HS-5 (cell line): ENCODE results near the gene ORMDL1.

Source experiments
- DNase-seq: peaks from one replicate; pipeline ENCODE4 v3.0.0-alpha.2; 2012; ENCODE audit warnings: low read depth

The ORMDL1 gene, protein sequence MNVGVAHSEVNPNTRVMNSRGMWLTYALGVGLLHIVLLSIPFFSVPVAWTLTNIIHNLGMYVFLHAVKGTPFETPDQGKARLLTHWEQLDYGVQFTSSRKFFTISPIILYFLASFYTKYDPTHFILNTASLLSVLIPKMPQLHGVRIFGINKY

DNA sequence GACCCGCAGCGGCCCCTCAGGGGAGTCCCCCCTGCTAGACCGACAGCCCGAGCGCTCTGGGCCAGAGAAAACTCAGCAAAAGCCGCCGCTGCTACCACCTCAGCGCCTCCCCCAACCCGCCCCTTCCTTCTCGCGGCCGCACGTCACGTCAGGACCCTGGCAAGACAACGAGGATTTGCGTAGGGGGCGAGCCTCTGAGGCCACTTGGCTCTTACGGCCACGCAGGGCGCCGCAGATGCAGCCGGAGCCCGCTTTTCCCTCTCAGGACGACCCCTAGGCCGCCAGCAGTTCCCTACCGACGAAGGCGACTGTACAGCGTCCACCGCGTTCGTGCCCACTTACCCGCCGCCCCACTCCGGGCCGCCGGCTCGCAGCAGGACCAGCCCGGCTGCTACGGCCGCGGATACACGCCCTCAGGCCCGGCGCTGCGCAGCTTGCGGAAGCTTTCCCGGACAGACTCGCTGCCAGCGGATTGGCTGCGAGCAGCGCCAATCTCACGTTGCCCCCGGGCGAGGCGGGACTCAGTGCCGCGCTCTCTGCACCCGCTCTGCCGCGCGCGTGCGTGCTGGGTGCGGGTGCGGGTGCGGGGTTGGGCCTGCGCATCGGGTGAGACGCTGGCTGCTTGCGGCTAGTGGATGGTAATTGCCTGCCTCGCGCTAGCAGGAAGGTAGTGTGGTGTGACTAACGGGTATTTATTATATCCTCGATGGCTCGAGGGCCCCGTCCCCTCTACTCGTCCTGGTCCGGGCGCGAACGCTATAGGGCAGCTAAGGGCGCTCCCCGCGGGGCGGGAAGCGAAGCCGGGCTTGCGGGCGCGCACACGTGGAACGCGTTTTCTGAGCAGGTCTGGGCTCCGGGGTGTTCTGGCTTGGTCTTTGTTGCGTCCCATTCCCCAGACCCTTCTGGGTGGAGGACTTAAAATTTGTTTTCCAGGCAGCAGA lies at the start of gene ORMDL1, which contains the start of gene PMS1:
TSS of gene ORMDL1 (minus strand) at position 413 of the 941 bp plus-strand sequence. CDS start 1,744 bp downstream, outside the sequence.
TSS of gene PMS1 (plus strand) at position 524 of the 941 bp plus-strand sequence. CDS start 7,360 bp downstream, outside the sequence.
- peak; percentile 88 for DNase-seq

- no peak for DNase-seq
Observed at GRCh38 chr2:189830510-189830909, 46.4 kb upstream of the ORMDL1 start.

DNA sequence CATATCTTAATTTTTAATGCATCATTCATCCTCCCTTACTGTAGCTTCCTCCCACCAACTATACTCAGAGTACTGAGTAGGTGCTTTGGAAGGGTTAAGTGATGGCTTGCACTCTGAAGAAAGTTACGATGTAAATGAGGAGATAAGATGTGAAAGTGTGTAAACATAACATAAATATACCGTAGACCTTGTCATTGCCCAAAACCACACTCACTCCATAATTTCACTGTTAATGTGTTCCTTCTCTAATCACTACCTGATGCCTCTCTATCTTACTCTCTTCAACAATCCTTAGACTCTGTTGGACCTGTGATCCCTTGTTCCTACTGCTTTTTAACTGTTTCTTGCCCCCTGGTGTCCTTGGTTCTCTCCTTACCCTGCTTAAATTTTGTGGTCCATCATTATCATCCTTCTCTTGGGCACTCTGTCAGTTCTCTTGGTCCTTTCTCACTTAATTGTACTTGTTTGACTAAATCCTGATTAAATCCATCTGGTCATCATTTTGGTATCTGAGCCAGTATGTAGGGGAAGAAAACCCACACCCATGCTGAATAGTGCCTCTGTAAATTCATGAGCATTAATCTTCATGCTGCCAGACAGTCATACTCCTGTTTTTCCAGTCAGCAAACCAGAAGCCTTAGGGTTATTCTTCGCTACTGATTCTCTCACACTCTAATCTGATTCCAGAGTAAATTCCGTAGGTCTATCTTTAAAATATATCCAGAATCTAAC lies 45.1 kb upstream of the ORMDL1 start:
- DNase-seq = no peak

DNA sequence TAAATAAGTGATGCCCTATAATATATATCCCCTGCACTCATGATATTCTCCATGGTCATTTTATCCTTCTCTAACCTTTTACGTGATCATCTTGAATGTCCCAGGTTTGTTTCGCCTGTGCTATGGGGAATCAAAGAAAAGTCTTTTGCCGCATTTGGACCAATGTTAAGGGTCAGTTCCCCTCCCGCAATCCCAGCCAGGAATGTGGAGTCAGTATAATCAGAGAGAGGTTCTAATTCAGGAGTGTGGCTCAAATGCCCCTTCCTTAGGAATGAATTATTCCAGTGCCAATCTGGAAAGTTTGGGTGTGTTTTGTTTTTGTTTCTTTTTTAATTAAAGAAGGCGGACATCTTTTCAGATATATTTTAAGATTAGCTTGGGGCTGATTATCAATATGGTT lies 41.9 kb upstream of the ORMDL1 start:
- no peak for DNase-seq

DNA sequence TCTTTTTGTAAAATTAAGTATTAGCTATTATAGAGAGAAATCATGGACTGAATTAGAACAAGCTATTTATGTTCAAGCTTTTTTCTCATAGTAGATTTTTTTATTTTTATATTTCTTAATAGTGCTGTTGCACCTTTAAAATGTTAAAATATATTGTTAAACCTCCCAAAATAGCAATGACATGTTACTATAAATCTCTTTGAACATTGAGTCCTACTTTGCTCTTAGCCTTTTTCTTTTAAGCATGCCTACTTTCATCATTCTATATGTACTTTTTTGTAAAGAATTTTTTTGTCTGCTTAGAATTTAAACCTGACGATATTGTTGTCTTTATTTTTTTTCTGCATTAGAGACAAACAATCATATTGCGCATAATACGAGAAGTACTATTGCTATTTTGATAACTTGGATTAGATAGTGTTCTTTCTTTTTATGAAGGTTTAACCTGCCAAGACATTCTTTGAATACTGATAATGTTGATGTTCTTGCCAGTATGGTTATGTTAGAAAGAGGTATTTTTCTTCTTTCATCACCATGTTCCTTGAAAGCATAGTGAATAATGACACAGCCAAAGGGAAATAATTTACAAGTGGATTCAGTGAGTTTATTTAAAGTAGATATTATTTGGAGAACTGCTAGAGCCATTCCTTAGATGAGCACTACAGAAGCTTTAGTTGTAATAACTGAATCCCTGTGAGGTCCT lies 40.7 kb upstream of the ORMDL1 start:
- DNase-seq = no peak

GRCh38 chr2:189821953-189822748 lies 38.0 kb upstream of the ORMDL1 start:
- no peak for DNase-seq

DNA sequence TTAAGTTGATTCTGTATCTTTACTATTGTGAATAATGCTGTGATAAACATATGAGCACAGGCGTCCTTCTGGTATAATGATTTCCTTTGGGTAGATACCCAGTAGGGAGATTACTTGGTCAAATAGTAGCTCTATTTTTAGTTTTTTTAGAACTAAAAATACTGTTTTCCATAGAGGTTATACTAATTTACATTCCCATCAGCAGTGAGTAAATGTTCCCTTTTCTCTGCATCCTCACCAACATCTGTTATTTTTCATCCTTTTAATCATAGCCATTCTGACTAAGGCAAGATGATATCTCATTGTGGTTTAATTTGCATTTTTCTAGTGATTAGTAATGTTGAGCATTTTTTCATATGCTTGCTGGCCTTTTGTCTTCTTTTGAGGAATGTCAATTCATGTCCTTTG lies 35.2 kb upstream of the ORMDL1 start:
- peak; percentile 81 for DNase-seq

DNA sequence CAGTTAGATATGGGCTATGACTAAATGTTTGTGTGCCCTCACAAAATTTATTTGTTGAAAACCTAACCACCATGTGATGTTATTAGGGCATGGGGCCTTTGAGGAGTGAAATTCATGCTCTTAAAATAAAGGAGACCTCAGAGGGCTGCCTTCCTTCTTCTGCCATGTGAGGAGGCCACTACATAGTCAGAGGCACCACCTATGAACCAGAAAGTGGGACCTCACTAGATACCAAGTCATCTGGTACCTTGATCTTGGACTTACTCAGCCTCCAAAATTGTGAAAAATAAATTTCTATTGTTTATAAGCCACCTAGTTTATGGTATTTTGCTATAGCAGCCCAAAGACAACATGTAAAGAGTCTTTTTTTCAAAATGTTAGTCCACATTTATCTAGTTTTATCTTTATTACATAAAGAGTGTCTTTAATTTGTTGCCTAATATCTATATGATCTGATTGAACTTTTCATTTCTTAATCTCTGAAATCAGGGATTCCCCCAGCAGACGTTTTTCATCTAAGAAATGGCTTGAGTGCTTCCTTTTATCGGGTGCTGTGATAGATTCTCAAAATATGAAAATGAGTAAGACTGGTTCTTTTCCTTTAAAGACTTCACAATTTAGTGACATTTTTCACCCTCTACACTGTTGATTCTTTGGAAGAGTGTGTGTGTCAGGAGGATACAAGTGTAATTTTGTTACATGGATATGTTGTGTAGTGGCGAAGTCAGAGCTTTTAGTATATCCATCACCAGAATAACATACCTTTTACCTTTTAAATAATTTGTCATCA lies 34.3 kb upstream of the ORMDL1 start:
- no peak for DNase-seq

DNA sequence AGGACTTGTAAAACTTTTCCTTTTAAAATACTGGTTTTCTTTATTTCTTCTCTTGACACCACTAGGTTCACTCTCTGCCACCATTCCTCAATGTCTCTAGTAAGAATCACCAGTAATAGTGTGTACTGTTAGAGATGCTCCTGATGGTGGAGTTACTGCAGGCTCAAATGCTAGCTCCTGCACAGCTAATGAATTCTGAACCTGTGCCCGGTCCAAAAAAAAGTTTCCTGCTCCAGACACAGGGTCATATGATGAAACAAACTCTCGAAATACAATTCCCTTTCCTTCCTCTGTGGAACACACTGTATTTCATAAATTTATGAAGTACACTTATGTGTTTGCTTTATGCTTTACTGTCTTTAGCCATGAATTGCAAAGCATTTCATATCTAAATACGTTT lies 19.3 kb upstream of the ORMDL1 start:
- no peak for DNase-seq

DNA sequence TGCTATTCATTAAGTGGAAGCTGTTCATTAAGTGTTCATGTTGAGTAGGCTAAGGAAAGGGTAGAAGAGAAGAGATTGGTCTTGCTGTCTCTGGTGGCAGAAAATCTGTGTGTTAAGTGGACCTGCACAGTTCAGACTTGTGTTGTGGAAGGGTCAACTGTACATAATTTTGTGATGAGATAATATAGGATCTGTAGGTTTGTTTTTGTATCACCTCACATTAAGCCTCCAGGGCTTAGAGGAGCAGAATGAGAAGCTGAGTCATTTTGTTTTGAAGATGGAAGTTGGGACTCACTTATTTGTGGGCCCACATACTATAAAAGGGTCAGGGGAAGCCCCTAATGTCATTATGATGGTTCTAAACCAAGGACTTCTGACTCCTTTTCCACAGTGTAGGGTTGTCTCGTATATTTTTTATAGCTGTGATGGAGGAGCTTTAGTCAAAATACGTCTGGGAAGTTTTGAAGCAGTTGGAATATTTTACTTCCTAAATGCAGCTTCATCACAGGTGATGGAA lies 18.3 kb upstream of the ORMDL1 start:
- no peak for DNase-seq

DNA sequence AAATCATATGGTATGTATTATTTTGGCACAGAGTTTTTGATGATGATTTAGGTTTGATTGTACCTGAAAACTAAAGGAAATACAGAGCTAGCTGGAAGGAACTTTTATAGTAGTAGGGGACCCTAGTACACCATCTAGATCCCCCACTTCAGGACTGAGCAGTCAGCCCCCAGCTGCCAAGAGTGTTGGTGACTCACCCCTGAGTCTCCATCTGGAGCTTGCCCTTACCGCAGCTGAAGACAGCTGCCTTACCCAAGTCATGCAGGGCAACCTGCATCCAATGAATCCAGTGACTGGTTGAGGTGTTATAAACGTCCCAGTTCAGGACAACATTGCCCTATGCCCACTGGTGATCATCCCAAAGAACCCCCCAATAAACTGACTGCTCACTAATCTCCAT lies 15.4 kb upstream of the ORMDL1 start:
- peak; percentile 68 for DNase-seq

- DNase-seq = no peak
Observed at GRCh38 chr2:189799030-189799331, 14.8 kb upstream of the ORMDL1 start.

- peak; percentile 57 for DNase-seq
Observed at GRCh38 chr2:189798312-189799029, 14.3 kb upstream of the ORMDL1 start.

- DNase-seq = no peak
Observed at GRCh38 chr2:189797902-189798301, 13.8 kb upstream of the ORMDL1 start.

DNA sequence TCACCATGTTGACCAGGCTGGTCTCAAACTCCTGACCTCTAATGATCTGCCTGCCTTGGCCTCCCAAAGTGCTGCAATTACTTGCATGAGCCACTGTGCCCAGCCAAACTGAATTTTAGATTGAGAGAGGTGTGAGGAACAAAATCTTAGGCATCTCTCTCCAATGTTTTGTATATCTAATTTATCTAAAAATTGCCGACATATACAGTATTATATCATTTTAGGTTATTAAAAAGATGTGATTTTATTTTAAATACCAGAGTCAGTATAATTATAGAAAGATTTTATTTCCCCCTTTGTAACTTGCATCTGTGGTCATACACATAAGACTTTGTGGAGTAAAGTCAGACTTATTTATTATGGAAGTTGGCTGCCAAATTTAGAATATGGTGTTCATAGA lies 10.2 kb upstream of the ORMDL1 start:
- no peak for DNase-seq

DNA sequence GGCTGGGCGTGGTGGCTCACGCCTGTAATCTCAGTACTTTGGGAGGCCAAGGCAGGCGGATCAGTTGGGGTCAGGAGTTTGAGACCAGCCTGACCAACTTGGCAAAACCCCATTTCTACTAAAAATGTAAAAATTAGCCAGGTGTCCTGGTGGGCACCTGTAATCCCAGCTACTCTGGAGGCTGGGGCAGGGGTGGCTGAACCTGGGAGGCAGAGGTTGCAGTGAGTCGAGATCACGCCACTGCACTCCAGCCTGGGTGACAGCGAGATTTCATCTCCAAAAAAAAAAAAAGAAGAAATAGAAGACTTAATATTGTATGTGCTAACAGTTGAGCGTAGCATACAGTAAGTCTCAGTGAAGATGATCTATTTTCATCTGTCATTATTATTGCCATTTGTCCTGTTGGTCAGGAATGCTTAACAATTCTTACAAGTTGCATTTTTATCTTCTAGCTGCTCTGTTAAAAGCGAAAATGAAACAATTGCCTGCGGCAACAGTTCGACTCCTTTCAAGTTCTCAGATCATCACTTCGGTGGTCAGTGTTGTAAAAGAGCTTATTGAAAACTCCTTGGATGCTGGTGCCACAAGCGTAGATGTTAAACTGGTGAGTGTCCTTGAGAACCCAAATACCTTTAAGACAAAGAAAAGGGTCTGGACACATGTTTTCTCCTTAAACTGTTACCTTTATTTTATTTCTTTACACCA lies 7.4 kb upstream of the ORMDL1 start:
- DNase-seq = no peak

- DNase-seq = no peak
Observed at GRCh38 chr2:189783451-189783926, 650 bp downstream of the ORMDL1 start.

DNA sequence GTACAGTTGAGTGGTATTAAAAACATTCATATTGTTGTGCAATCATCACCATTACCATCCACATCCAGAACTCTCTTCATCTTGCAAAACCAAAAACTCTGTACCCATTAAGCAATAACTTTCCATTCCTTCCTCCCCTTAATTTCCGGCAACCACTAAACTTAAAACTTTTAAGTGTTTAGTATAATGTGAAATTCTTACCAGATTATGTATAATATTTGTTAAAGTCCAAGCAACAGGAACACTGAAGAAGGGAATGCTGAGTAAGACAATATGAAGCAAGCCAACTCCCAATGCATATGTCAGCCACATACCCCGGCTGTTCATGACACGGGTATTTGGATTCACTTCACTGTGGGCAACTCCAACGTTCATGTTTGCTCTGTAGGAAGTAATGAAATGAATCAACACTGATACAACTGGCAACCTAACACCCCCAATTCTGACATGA lies 1.9 kb downstream of the ORMDL1 start:
- DNase-seq = no peak

GRCh38 chr2:189772212-189772611 lies 11.9 kb downstream of the ORMDL1 start:
- DNase-seq = no peak
